Islet of Langerhans (tissue), 1 donor: ENCODE results near the gene GPN2.
"Not testable (repeated sequence)": the region's sequence is repeated elsewhere in the genome, so short reads cannot be mapped to it uniquely, and the experiment has no call there.

Experiments used
- FAIRE-seq: peaks from one replicate; lab custom pipeline; 2011; peaks lifted over from hg19 to GRCh38; lab: Jason Lieb, UNC

Gene GPN2

DNA sequence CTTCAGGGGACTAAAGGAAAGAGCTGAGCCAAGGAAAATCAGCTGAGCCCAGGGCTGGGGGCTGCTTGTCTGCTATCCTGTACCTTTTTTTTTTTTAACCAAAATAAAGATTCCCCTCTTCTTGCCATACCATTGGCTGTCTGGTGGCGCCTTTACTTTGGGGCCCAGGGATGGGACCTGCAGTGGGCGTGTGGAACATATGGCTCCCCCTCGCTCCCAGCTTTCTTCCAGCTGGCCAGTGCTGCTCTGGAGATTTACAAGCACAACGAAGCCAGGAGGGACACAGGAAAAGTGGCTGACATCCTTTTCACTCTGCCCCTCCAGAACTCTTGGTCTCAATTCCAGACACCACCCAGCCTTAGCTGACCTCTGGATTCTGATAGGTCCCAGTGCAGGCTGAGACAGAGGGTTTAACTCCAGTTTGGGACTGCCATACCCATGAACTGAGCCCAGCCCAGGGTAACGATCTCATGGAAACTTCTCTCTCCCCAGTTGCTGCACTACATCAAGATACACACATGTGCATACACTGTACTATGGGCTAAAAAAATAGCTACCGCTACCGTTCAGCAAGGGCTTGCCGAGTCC is 32.5 kb downstream of the GPN2 start:
- no peak for FAIRE-seq

DNA sequence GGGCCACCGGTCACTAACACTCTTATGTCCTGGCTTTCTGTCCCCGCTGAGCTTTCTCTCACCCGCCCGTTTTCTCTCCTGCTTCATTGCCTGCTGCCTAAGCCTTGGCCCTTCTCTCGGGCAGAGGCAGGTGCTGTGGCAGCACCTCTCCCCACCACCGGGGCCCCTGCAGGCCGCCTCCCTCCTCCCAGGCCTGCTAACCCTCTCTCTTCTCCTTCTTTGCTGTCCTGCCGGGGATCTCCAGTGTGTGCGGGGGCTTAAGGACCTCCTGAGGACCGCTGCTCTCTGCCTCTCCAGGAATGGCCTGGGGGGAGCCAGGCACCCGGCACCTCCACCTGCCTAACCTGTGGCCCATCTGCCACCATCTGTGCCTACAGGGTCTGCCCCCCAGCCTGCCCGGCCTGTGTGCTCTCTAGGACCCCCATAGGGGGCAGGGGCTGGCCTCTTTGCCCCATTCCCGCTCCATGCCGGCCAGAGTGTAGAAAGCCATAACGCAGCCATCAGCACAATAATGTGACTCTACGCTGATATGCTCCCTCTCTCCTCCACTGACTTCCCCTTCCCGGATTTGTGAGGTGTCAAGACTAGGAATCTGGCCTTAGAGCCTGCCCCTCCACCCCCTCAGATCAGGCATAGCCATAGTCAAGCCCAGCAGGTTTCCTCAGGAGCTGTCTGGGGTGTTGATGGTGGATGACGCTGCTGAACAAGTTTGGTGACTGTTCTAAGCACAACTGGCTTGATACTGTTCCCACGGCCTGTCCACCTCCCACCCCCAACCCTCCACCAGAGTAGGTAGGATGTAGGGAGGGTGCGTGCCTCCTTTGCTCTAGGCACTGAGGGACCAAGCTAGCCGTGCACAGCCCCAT is 33.2 kb downstream of the GPN2 start:
- no peak for FAIRE-seq

DNA sequence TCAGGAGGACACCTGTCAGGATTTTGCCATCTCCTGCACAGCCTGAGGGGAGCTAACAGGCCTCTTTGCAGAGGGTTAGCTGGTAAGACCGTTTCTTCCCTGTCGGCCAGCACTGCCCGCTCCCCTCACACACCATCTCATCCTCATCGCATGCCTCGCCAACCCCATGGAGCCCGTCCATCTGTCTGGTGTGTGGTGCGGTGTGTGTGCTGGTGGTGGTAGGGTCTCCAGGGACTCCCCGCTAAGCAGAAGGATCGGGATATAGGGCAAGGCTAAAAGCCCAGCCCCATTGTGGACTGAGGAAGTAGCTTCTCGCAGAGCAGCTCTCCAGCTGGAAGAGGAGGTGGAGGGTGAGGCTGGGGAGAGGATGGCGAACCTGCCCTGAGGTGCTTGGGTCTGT is 33.9 kb downstream of the GPN2 start:
- no peak for FAIRE-seq

DNA sequence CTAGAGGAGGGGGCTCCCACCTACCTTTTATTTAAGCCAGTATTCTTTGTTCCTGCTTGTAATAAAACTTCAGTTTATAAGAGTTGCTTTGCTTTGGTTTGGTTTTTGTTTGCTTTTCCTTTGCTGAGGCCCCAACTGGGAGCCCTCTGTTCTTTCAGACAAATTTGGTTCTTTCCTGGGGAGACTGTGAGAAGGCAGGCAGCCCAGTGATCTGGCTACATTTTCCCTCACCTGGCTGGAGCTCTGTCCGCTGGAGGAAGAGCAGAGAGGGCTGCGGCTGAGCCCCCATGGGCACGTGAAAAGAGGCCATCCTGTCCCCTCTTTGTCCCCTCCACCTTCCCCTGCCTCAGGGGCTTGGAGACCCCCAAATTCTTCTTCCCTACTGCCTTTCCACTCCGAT is 34.4 kb downstream of the GPN2 start:
- FAIRE-seq = no peak

DNA sequence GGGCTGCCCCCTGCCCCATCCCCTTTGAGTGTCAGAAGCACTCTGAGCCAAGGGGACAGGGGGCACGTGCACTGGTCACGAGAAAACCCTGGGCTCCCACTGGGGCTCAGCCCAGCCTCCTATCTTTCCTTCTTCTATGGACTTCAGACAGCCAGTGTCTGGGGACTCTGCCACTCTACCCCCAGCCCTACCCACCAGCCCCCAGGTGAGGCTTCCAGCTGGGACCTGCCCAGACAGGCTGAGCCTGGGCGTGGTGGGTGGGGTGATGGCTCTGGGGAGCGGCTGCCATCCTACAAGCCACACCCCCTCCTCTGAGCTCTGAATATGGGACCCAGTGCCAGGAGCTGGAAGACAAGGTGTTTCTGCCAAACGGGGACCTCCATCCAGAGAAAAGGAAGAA is 35.2 kb downstream of the GPN2 start:
- FAIRE-seq = no peak

DNA sequence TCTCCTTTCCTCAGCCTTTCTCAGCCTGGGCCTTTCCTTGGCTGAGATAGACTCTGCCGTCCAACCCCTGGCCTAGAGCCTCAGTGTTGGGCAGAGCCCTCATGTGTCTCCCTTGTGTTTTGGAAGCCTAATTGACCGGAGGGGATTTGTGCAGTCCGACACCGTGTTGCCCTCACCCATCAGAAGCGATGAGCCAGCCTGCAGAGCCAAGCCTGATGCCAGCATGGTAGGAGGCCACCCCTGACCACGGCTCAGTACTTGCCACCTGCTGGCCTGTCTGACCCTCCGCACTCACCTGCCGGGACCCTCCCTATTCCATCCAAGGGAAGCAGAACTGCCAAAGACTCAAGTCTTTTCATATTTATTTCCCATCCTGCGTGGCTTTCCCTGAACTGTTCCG is 36.5 kb downstream of the GPN2 start:
- no peak for FAIRE-seq

DNA sequence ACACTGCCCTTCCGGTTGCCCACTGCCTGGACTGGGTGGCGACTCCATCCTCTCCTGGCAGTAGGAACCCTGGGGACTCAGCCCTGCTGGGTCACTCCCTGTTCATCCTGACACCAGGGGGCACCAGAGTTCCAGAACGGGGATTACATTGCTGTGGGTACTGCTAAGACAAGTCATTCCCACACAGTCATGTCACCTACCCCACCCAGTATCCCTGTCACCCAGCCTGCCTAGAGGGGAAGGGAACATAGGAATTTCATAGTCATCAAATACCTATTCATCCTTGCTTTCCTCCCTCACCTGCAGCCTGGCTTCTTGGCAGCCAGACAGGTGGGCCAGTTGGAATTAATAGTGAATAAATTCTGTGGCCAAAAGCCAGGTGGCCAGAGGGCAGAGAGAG is 36.9 kb downstream of the GPN2 start:
- FAIRE-seq = no peak

DNA sequence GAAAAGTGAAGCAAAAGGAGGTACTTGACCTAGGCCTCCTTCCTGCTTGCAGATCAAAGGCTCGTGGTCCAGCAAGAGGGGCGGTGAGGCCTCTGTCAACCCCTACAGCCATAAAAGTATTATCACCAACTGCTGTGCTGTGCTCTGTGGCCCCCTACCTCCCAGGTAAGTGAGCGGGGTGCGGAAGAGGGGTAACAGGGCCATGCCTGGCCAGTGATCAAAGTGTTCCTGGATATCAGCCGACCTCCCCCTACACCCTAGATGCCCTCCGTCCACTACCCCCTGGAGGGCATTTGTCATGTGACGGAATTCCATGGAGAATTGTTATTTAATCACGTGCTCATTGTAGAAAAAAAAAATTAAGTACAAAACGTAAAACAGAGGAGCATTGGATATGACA is 37.4 kb downstream of the GPN2 start:
- FAIRE-seq = no peak

DNA sequence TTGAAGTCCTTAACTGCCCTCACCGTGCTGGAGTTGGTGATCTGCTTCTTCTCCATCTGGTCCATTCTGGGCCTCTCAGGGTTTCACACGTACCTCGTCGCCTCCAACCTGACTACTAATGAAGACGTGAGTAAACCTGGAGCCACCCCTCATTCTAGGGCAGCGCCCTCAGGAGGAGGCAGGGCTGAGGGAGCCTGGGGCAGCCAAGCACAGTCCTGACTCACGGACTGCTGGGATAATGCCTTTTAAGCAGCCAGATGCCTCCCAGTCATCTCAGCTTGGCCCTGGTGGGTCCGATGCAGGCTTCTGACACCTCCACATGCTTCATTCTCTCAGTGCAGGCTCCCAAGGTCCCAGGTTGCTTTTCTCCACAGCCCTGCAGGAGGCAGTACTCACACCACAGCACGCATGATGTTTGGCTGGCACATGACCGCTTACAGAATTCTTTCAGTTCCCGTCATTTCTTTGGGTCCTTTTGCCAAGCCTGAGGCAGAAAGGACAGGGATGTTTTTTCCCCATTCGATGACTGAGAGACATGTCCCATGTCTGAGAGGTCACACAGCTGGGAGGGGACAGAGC is 38.9 kb downstream of the GPN2 start:
- FAIRE-seq = no peak

DNA sequence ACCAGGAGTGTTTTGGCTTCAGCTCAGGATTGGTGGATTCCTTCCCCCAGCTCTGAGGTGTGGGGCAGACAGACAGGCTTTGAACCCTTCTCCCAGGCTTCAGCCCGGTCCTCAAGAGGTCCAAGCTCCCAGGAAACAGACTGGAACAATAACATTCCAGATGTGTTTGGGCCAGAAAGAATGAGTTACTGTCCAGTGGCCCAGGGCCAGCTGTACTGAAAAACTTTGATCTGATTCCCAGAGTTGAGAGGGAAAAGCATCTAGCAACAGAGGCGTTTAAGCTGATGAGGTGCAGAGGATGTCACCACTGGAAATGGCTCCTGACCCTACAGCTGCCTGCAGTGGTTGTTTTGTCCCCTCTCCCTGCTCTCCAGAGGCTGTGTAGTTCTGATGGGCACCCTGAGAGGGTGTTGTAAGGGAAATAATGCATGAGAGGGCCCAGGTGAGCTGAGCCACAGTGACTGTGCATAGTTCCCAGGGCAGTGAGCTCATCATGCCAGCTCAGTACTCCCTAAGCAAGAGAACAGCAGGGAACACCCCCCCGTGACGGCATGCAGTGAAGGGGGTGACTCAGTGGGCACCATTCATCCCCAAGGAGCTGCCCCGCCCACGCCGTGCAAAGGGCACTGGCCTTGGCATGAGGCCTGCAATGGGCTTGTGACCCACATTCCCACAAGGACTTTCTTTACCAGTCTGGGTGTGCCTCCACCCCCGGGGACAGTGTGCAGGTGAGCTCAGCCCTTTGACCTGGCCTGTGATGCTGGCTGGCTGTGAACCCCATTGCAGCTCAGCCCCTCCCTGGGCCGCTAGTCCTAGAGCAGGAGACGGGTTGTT is 40.9 kb downstream of the GPN2 start:
- no peak for FAIRE-seq

DNA sequence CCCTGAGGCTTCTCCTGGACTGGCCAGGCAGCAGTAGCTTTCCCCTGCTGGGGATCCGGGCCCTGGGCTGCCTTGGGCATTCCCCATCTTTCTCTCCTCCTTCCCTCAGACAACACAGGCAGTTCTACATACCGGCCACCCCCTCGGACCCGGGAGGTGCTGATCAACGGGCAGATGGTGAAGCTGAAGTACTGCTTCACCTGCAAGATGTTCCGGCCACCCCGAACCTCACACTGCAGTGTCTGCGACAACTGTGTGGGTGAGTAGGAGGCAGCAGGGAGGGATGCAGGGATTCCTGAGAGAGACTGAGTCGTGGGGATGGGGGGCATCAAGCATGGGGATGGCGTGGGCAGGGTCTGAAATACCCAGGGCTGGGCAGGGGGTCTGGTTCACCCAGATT is 41.6 kb downstream of the GPN2 start:
- no peak for FAIRE-seq

DNA sequence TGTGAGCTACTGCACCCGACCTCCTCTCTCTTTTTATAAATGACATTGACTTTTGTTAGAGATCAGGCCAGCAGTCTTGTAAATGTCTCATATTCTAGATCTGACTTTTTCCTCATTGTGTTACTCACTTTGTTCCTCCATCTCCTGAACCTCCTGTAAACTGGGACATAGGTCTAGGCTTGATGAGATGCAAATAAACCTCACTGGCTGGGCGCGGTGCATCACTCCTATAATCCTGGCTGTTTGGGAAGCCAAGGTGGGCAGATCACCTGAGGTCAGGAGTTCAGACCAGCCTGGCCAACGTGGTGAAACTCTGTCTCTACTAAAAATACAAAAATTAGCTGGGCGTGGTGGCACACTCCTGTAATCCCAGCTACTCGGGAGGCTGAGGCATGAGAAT is 42.3 kb downstream of the GPN2 start:
- FAIRE-seq = not testable (repeated sequence)

DNA sequence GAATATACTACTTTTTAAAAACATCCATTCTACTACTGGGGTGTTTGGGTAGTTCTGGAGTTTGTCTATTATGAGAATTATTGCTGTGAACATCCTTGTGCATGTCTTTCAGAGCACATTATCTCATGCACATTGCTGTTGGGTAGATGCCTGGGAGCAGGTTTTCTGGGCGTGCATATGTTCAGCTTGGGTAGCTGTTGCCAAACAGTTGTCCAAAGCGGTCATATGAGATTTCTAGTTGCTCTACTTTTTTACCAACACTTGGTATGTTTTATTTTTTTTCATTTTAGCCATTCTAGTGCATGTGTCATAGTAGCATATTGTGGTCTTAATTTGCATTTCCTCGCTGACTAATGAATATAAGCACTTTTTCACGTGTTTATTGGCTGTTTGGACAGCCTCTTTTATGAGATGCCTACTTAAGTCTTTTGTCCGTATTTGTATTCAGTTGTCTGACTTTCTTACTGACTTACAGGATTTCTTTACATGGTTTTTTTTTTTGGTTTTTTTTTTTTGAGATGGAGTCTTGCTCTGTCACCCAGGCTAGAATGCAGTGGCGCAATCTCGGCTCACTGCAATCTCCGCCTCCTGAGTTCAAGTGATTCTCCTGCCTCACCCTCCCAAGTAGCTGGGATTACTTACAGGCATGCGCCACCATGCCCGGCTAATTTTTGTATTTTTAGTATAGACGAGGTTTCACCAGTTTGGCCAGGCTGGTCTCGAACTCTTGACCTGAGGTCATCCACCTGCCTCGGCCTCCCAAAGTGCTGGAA is 45.5 kb downstream of the GPN2 start:
- no peak for FAIRE-seq

DNA sequence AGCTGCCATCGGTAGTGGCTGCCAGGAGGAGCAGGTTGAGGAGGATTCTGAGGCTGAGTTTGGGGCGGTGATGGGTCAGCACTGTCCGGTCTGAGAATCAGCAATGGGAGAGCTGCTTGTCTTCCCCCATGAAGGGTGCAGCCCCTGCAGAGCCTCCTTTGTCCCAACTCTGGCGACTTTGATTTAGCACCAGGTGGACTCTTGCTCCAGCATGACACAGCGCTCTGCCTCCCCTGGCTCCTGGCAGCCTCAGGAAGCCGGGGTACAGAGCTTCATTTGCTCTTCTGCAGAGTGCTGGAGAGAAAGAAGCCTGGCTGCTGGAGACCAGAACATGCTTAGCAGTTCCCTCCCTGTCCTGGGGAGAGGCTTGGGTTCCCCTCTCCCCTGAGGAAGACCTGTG is 50.3 kb downstream of the GPN2 start:
- FAIRE-seq = no peak

DNA sequence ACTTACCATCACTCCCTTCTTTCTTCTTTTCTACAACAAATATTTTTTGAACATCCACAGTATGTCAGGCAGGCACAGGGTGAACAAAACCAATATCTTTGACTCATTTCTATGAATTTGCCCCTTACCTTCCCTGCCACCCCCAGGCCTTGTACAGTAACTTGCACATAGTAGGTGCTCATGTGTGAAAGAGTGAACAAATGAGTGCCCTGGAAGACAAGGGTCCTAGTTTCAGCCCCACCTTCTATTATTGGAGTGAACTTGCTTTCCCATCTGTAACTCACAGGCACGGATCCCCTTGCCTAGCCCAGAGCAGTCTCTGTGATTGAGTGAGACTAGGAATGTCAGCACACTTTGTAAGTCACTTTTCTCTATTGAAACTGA is 50.8 kb downstream of the GPN2 start:
- no peak for FAIRE-seq

DNA sequence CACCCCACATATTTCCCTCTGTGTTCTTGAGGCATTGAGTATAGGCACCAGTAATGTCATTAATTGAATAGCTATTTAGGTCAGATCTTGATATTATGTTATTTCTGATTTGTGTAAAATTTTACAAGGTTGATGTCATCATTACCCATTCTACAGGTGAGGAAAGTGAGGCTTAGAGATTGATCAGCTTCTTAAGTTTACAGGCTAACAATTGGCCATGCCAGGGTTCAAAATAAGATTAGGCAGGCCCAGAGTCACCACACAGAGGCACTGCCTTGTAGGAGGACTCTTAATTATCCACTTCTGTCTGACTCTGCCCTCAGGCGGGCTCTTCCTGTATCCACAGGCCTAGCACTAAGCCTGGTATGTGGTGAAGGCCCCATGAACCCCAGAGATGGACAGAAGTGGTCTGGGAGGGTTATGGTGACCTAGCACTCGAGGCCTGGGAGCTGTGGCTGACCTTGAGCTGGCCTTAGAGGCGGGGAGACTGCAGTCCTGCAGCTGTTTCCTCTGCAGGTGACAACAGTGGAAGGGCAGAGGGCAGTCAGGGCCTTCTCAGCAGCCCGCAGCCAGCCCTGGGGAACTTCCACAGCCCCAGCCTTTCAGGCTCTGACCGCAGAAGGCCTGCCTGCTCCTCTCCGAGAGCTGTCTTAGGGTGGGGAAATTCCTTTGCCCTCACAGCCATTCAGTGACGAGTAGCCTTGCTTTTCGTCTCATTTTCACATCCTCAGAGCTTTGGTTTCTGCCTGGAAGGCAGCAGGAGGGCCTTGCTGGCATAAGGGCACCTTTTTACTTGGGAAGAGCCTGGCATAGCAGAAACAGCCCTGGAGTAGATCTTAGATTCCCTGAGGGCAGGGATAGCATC is 51.4 kb downstream of the GPN2 start:
- no peak for FAIRE-seq

DNA sequence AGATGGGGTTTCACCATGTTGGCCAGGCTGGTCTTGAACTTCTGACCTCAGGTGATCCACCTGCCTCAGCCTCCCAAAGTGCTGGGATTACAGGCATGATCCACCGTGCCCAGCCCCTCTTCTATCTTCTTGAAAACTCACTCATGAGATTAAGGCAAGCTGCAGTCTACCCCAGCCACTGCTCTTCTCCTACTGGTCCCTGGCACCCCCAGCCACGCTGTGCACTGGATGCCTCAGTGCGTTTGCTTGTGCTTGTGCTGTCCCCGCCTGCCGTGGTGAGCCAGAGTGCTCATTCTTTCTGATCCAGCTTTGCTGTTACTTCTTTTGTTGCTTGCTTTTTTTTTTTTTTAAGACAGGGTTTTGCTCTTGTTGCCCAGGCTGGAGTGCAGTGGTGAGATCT is 52.4 kb downstream of the GPN2 start:
- not testable (repeated sequence) for FAIRE-seq

DNA sequence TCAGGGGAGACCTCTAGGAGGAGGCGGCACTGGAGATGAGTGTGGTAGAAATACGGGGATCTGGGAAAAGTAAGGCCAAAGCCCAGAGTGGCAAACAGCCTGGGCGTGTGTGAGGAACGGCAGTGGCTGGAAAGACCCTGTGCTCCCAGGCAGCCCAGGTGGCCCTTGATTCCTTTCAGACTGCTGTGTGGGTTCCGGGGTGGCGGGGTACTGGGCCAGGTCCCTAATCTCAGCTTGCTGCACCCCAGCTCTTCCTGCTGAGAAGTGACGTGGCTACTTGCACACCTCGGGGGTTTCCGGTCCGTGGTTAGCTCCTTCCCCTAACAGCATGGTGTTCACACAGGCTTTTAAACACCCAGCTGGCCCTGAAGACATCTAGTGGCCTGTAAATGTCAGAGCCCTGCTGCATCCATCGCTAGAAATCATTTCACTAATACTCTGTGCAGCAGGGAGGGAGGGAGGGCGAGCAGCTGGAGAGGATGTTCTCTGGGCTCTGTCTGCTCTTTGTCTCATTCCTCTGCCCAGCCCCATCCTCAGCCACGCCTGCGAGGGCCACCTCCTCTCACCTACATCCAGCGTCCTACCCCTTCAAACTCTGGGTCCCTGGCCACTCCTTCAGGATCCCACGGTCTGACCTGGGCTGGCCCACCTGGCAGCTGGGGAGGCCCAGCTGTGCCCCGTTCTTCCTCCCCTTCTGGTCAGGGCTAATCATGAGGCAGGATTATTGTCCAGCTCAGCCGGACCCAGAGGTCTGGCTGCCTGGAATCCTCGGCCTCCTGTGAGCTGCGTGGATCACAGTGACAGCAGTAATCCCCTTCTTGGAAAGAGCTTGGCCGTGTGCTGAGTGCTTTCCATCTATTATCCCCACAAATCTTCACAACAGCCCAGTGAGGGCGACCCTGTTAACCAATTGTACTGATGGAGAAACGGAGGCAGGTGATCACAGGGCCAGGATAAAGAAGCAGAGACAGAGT is 56.4 kb downstream of the GPN2 start:
- FAIRE-seq = no peak

DNA sequence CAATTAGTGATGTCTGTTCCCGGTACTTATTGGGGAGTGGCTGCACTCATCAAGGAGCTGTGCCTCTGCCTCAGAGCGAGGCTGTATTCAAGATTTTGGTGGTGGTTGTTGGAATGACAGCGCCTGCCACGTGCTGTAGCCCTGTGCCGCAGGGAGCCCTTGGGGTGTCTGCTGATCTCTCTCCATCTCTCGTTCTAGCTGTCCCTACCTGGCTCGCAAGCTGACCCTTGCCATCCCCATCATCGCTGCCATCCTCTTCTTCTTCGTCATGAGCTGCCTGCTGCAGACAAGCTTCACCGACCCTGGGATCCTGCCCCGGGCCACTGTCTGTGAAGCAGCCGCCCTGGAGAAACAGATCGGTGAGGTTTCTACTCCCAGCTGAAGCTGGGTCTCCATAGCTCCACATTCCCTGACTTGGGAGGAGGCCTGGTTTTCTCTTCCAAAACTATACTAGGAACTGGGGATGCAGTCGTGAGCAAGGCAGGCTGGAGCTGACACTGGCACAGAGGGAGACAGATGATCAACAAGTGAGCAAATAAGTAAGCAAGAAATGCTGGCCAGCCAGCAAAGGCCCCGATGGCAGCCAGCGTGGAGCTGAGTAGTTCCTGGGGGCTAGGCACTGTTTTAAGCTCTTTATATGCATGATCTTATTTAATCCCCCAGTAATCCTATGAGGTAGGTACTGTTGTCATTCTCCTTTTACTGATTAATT is 57.7 kb downstream of the GPN2 start:
- no peak for FAIRE-seq
